Measurements from ENCODE around the gene MCUB.
"Not testable (repeated sequence)": the region's sequence is repeated elsewhere in the genome, so short reads cannot be mapped to it uniquely, and the experiment has no call there.

Gene MCUB

DNA sequence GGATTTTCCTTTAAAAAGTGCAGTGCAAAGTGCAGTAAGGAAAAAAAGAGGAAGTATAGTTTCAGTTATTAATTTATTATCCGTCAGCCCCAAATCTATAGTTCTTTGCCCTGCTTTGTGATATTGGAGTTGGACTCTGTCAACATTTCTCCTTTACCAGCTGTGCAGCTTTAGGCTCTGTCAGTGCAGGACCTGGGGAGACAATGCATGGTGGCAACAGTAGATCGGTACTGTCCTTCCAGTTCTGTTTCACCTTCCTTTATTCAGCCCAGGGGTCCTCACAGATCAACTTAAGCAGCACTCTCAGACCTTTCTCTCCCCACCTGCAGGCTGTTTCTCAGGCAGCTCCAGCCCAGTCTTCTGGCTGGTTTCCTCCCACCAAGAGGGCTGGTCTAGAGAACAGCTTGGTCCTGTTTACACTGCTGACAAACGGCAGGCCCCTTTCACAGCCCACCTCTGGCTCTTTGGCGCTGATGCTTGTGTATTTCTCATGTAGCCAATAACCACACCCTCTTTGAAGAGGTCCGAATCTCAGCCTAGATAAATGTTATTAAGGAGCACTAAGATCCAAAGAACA is 71.6 kb downstream of the MCUB start:
- no peak for DNase-seq (ENCODE audit: low read depth)

GRCh38 chr4:109640644-109641043 is 80.6 kb downstream of the MCUB start:
- no peak for DNase-seq (ENCODE audit: low read depth)

GRCh38 chr4:109645874-109646710 is 86.0 kb downstream of the MCUB start:
- DNase-seq (ENCODE audit: low read depth), result no peak

DNA sequence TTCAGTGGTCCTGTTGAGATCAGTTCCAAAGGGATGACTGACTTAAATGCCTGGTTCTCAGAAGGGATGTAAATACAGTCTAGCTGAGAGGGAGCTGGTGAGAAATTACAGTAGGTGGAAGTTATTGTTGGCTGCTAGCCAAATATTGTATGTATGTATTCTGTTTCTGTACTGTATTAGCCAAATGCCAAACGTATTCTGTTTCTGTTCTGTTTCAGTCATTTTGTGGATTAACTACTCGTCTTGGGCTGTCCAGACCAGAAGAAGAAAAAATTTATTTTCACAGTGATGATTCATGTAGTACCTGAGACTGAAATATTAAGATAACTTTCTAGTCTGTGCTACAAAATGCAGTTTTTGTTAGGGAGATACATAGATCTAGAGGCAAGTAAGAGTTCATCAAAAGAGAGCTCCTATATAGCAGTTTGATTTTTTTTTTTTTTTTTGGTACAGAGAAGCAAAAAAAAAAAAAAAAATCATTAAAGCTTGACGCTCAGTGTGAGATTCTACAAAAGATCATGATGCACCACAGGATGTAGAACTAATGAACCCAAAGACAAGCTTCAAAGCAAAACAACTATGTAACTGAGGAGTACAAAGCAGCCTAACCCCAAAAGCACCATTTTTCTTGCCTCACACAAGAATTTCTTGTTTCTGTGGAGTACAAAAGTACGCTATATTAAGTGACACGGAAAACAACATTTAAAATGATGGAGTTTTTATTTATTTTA is 88.4 kb downstream of the MCUB start:
- DNase-seq (ENCODE audit: low read depth), result no peak

GRCh38 chr4:109648997-109649575 is 89.0 kb downstream of the MCUB start:
- no peak for DNase-seq (ENCODE audit: low read depth)

DNA sequence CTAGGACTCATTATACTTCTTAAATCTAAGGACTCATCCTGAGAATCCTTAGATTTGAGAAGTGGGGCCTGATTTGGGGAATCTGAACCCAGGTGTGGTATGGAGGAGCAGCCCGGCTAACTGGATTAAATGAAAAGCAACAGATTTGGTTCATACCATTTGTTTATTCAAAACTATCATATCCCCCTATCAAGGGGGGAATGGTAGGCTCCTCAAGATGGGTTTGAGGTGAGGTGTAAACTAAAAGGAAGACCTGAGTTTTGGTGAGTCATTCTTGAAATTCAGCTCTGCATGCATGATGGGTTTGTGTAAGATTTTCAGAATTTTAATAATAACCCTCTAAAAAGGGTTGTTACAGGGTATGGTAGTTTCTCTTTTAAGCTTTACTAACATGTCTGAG is 89.8 kb downstream of the MCUB start:
- DNase-seq (ENCODE audit: low read depth), result no peak

- no peak for DNase-seq (ENCODE audit: low read depth)
Measured at GRCh38 chr4:109655396-109655795, 95.3 kb downstream of the MCUB start.

DNA sequence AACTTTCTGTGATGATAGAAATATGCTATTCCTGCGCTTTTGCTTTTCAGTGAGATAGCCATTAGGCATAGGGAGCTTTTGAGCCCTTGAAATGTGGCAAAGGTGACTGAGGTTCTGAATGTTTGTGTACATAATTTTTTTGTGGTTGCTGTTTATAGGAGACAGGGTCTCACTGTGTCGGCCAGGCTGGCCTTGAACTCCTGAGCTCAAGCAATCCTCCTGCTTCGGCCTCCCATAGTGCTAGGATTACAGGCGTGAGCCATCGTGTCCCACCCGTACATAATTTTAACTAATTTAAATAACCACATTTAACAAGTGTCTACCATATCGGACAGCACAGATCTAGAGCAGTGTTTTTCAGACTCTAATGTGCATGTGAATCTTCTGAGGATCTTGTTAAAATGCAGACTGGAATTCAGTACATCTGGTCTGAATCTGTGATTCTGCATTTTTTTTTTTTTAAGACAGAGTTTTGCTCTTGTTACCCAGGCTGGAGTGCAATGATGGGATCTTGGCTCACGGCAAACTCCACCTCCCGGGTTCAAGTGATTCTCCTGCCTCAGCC is 97.9 kb downstream of the MCUB start:
- DNase-seq (ENCODE audit: low read depth), result no peak

DNA sequence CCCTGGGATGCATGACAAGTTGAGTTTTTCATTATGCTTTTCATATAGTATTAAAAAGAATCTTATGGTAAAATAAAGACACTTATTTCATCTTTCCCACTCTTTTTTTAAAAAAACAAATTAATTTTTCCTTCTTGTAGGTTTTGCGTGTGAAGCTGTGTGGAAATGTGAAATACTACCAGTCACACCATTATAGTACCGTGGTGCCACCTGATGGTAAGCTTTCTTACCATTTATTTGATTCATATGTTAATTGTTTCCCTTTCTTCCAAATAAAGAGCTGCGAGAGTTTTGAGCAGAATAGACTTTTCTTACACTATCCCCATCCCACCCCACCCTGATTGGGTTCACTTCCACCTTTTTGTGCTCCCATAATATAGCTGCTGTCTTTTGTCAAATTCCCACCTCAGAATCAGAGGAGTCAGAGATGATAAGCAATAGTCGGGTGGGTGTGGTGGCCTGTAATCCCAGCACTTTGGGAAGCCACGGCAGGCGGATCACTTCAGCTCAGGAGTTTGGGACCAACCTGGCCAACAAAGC is 98.9 kb downstream of the MCUB start:
- no peak for DNase-seq (ENCODE audit: low read depth)

- no peak for DNase-seq (ENCODE audit: low read depth)
Measured at GRCh38 chr4:109662116-109662515, 102.1 kb downstream of the MCUB start.

DNA sequence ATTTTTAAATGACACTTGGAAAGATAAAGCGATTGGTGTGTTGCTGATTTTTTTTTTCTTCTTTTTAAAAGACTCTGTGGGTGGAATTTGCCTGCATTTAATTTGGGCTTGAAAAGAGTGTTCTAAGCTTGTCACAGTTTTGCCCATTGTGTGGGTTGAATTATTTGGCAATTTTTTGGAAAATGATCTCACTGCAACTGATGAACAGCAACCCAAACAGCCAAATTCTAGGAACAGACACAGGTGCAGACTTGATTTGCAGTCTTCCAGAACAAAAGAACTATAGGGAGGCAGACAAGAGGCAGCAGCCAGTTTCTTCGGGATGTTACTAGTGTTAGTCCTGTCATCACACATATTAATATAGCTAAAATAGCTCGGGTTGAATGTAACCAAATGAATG is 102.7 kb downstream of the MCUB start:
- DNase-seq (ENCODE audit: low read depth), result no peak

DNA sequence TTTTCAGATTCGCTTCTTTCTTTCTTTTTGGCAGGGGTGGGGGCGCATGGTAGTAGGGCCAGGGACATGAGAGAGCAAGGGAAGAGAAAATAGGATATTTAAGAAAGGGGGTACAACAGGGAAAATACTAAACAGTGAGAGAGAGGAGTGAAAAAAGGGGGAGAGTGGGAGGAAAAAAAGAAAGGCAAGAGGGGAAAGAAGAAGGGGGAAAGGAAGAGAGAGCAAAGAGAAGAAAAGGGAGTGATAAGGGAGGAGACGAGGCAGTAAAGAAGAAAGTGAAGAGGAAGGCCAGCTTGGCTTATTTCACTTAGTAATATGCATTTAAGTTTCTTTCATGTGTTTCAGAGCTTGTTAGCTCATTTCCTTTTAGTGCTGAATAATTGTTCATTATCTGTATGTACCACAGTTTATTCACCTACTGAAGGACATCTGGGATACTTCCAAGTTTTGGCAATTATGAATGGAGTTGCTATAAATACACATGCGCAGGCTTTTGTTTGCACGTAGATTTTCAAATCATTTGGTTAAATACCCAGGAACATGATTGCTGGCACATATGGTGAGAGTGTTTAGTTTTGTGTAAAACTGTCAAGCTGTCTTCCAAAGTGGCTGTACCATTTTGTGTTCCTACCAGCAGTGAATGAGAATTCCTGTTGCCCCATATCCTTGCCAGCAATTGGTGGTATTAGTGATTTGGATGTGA is 105.9 kb downstream of the MCUB start:
- no peak for DNase-seq (ENCODE audit: low read depth)

DNA sequence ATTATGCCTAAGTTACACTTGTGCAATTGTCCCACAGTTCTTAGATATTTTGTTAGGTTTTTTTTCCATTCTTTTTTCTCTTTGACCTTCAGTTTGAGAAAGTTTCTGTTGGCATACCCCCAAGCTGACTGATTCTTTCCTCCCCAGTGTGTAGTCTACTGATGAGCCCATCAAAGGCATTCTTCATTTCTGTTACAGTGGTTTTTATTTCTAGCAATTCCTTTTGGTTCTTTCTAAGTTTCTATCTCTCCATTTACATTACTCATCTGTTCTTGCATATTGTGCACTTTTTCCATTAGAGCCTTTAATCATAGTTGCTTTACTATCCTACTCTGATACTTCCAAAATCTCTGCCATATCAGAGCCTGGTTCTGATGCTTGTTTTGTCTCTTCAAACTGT is 111.3 kb downstream of the MCUB start:
- no peak for DNase-seq (ENCODE audit: low read depth)

DNA sequence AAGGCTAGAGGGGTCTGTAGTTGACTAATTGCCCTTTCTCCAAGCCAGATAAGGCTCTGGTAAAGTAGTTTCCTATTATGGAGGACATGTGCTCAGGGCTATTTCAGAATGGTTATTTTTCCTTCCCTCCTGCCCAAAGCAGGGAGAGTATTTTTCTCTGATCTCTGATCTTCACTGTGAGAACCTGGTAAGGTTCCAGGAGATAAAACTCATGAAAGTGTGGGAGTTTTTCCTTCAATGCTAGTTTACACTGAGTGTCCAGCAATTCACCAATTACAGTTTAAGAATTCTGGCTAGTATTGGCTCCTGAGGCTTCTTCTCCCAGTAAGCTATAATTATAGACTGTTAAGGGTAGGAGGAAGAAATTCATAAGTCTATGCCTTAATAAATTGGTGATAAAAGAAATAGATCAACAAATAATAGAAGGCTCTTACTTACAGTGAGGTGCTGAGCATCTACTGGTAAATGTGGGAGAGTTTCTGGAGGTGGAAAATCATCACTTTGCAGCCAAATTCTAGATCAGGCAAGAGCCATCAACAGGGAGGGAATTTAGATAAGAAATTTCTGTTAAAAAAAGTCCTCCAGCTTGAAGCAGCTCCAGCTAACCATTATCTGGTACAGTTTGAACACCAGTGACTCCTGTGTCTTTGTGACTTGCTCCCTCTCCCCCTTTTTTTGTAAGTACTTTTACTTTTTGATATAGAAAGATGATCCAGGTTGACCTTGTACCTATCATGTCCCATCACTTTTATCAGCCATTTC is 112.3 kb downstream of the MCUB start:
- DNase-seq (ENCODE audit: low read depth), result no peak

DNA sequence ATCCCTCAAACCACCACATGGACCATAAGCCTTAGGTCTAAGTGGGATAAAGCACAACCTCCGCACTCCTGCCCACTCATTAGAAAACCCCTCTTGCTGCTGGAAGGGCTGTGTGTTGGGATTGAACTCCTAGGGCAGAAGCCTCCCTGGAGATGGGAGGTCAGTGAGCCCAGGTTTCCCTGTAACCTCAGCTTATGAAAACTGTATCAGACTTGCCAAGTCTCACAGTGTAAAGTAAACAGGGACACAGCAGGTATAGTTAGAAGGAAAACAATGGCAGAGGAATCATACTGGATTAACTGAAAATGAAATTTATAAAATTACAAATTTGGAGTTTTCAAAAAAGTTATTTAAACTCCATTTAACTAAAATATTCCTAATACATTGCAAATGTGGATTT is 113.3 kb downstream of the MCUB start:
- no peak for DNase-seq (ENCODE audit: low read depth)

DNA sequence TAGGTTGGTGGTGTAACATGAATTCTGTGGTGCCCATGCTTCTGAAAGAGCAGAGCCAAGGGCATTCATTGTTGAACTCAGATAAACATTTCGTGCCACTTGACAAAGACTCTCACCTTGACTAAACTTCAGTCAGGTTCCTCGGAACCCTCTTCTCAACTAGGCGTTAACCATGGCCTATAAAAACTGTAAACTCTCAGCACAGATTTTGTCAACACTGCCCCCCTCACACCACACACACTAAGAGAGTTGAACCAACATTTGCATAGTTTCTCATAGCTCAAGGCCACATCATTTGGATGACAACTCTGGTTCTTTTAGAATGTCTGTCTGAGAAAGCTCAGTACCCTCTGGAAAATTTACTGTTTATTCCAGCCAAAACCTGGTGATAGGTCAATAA is 115.1 kb downstream of the MCUB start:
- DNase-seq (ENCODE audit: low read depth), result no peak

DNA sequence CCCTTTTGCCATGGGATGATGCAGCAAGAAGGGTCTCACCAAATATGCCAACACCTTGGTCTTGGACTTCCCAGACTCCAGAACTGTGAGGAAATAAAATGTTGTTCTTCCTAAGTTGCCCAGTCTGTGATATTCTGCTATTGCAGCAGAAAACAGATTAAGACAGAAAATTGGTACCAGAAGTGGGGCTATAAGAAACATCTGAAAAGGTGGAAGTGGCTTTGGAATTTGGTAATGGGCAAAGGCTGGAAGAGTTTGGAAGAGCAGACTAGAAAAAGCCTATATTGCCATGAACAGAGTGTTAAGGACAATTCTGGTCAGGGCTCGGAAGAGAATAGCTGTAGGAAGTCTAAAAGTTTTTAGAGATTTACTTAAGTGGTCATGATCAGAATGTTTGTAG is 115.8 kb downstream of the MCUB start:
- DNase-seq (ENCODE audit: low read depth), result no peak

GRCh38 chr4:109676886-109677285 is 116.8 kb downstream of the MCUB start:
- DNase-seq (ENCODE audit: low read depth), result no peak

DNA sequence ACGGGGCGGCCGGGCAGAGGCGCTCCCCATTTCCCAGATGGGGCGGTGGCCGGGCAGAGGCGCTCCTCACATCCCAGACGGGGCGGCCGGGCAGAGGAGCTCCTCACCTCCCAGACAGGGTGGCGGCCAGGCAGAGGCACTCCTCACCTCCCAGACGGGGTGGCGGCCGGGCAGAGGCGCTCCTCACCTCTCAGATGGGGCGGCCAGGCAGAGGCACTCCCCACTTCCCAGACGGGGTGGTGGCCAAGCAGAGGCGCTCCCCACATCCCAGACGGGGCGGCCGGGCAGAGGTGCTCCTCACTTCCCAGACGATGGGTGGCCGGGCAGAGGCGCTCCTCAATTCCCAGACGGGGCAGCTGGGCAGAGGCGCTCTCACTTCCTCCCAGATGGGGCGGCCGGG is 118.4 kb downstream of the MCUB start:
- not testable (repeated sequence) for DNase-seq (ENCODE audit: low read depth)

GRCh38 chr4:109678925-109679324 is 118.9 kb downstream of the MCUB start:
- not testable (repeated sequence) for DNase-seq (ENCODE audit: low read depth)

GRCh38 chr4:109682875-109683274 is 122.8 kb downstream of the MCUB start:
- no peak for DNase-seq (ENCODE audit: low read depth)

Data from fibroblast of gingiva (primary cell).